Measurements from ENCODE around the gene NCEH1. TPM values are rescaled to one million over a fixed set of nuclear protein-coding genes. Genes with fewer than 3 reads are reported as not detected.

The NCEH1 gene
- total RNA-seq, 4 donors from 2014 or later = 6.4 to 85.8 (median 12.1) TPM

- TF ChIP-seq CTCF (IDR thresholded peaks at IDR 0.05; ENCODE audit: low read depth) = no peak
Observed at GRCh38 chr3:172647823-172648222, 63.0 kb downstream of the NCEH1 start.

- no peak for TF ChIP-seq CTCF (IDR thresholded peaks at IDR 0.05; ENCODE audit: low read depth)
Observed at GRCh38 chr3:172647080-172647479, 63.8 kb downstream of the NCEH1 start.

- TF ChIP-seq CTCF (IDR thresholded peaks at IDR 0.05; ENCODE audit: low read depth) = no peak
Observed at GRCh38 chr3:172646439-172647015, 64.3 kb downstream of the NCEH1 start.

DNA sequence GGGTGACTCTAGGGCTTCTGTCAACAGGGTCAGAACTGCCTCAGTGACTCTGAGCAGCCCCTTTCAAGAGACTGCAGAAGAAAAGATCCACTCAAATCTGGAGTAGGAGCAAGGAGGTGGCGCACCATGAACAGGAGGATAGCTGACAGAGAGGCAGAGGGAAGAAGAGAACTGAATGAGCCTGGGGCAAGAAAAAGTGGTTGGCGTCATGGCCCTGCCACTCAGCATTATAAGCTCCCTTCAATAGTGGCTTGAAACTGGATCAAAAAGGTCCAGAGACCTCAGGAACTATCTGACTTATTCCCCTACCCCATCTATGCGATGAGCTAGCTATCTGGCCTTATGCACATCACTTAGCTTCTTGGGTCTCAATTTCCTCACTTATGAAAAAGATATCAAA, 66.6 kb downstream of the NCEH1 start:
- TF ChIP-seq CTCF (IDR thresholded peaks at IDR 0.05; ENCODE audit: low read depth) = no peak

- no peak for TF ChIP-seq CTCF (IDR thresholded peaks at IDR 0.05; ENCODE audit: low read depth)
Observed at GRCh38 chr3:172643506-172644179, 67.2 kb downstream of the NCEH1 start.

DNA sequence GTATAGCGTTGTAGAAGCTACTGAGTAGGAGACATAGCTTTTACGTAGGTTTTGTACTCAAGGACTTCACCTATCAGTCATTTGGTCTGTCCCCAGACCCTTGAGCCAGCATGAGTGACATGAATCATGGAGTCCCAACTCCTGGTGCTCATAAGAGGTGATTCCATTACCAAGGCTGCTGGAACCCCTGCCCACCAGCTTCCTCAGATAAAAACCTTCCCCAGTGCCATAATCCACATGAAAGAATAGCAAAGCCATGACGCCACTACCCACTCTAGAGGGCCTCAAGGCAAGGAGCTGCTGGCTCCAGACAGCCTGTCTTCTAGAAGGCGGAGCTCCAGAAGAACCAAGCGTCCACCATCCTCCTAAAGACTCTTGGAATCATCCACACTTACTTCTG, 69.6 kb downstream of the NCEH1 start:
- no peak for TF ChIP-seq CTCF (IDR thresholded peaks at IDR 0.05; ENCODE audit: low read depth)

- TF ChIP-seq CTCF (IDR thresholded peaks at IDR 0.05; ENCODE audit: low read depth) = no peak
Observed at GRCh38 chr3:172640751-172641150, 70.1 kb downstream of the NCEH1 start.

All from subcutaneous adipose tissue (tissue), 4 donors.